ENCODE results near the gene PCSK6. TPM values are rescaled to one million over a fixed set of nuclear protein-coding genes. Genes with fewer than 3 reads are reported as not detected.

The PCSK6 gene
- total and polyA plus RNA-seq, 2 experiments from 2014 or later: 0.38 TPM; not detected in 1

DNA sequence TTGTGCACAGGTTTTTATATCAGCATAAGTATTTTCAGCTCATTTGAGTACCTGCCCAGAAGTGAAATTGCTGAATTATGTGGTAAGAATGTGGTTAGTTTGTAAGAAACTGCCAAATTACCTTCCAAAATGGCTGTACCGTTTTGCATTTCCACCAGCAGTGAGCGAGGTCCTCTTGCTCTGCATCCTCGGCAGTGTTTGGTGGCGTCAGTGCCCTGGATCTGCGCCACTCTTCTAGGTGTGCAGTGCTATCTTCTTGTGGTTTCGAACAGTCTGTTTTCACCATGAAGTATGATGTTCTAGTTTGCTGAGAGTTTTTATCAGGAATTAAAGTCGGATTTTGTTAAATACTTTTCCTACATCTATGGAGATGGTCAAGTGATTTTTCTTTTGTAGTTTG, 24.8 kb upstream of the PCSK6 start:
- H3K27ac ChIP-seq: no peak overlapping the region
- no peak for DNase-seq
- H3F3A ChIP-seq (ENCODE audit: insufficient read depth): no peaks in the 10 kb centered on the region
- no peaks in the 10 kb centered on the region for H3K9me3 ChIP-seq (ENCODE audit: low read depth)
- no peaks in the 10 kb centered on the region for H3K9me2 ChIP-seq (ENCODE audit: insufficient read depth)
- in situ Hi-C loops (cut with MboI): no loop called here
- H3K79me2 ChIP-seq (ENCODE audit: insufficient read depth): no peaks in the 10 kb centered on the region
- H3K4me3 ChIP-seq: no peak overlapping the region
- H4K20me1 ChIP-seq (ENCODE audit: insufficient read depth): no peaks in the 10 kb centered on the region
- WGBS, 2 experiments (ENCODE audit: low coverage in 1 of 2, low lambda C conversion rate in 2 of 2, missing lambda C conversion rate in 2 of 2): 56 to 61% methylated on average over 7 of the region's 7 CpGs
- 0 out of 2 replicates have a peak, but pooled peaks cover 8% of the 10 kb centered on the region for H3K27me3 ChIP-seq (replicated peaks; ENCODE audit: insufficient read depth)
- H3K4me2 ChIP-seq (ENCODE audit: unreplicated experiment): no peak overlapping the region
- no peak for TF ChIP-seq EZH2 (IDR thresholded peaks at IDR 0.05; ENCODE audit: insufficient read depth, poor library complexity, severe bottlenecking)
- TF ChIP-seq EZH2phosphoT487 (IDR thresholded peaks at IDR 0.05; ENCODE audit: insufficient read depth, low read depth): no peak
- no peak overlapping the region for H2AFZ ChIP-seq
- no peak overlapping the region for H3K9ac ChIP-seq
- H3K4me1 ChIP-seq (ENCODE audit: insufficient read depth): no peaks in the 10 kb centered on the region
- no peaks in the 10 kb centered on the region for H3K36me3 ChIP-seq (ENCODE audit: low read depth)

DNA sequence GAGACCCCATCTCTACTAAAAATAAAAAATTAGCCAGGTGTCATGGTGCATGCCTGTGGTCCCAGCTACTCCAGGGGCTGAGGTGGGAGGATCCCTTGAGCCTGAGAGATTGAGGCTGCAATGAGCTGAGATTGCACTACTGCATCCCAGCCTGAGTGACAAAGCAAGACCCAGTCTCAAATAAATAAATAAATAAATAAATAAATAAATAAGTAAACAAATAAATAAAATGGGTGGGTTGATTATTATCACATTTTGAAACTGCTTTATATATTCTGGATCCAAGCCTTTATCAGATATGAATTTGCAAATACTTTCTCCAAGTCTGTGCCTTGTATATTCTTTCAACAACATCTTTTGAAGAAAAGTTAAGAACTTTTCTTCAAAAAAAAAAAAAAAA, 22.2 kb upstream of the PCSK6 start:
- Histone ChIP-seq H3F3A (ENCODE audit: insufficient read depth) (no peaks in the 10 kb centered on the region), H3K9me3 (ENCODE audit: low read depth) (no peaks in the 10 kb centered on the region), H3K27ac (no peak overlapping the region), H3K27me3 (replicated peaks; ENCODE audit: insufficient read depth) (0 out of 2 replicates have a peak, but pooled peaks cover 4% of the 10 kb centered on the region), H3K36me3 (ENCODE audit: low read depth) (no peaks in the 10 kb centered on the region), H2AFZ (no peak overlapping the region), H3K9me2 (ENCODE audit: insufficient read depth) (no peaks in the 10 kb centered on the region), H3K4me3 (no peak overlapping the region), H3K4me1 (ENCODE audit: insufficient read depth) (no peaks in the 10 kb centered on the region), H4K20me1 (ENCODE audit: insufficient read depth) (no peaks in the 10 kb centered on the region), H3K4me2 (ENCODE audit: unreplicated experiment) (no peak overlapping the region), H3K79me2 (ENCODE audit: insufficient read depth) (no peaks in the 10 kb centered on the region), H3K9ac (no peak overlapping the region)
- no peak for DNase-seq
- in situ Hi-C loops (cut with MboI): no loop called here
- TF ChIP-seq EZH2phosphoT487 (IDR thresholded peaks at IDR 0.05; ENCODE audit: insufficient read depth, low read depth) (no peak), EZH2 (IDR thresholded peaks at IDR 0.05; ENCODE audit: insufficient read depth, poor library complexity, severe bottlenecking) (no peak)

DNA sequence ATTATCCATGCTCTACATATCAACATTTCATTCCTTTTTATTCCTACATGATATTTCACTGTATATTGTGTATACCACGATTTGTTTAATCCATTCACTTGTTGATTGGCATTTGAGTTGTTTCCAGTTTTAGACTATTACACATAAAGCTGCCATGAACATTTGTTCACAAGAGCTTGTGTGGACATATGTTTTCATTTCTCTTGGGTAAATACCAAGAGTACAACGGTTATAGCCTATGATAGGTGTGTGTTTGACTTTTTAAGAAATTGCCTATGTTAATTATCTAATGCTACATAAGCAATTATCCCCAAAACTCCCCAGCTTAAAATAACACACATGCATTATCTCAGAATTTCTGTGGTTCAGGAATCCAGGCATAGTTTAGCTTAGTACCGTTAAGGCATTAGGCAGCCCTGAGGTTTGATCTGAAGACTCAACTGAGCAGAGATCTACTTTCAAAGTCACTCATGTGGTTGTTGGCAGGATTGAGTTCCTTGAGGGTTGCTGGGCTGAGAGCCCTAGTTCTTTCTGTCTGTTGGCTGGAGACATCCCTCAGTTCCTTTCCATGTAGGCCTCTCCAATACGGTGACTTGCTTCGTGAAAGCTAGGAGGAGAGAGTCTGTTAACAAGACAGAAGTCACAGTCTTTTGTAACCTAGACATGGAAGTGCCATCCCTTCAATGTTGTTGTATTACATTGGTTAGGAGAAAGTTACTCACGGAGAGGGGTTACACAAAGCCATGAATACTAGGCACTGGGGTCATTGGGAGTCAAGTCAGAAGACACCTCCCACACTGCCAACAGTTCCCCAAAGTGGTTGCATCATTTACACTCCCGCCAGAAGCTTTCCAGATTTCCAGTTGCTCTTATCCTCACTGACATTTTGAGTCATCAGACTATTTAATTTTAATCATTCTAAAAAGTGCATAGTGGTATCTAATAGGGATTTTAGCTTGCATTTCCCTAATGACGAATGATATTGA, 21.0 kb upstream of the PCSK6 start:
- WGBS, 2 experiments (ENCODE audit: low coverage in 1 of 2, low lambda C conversion rate in 2 of 2, missing lambda C conversion rate in 2 of 2): 39 to 41% methylated on average over 8 of the region's 8 CpGs

DNA sequence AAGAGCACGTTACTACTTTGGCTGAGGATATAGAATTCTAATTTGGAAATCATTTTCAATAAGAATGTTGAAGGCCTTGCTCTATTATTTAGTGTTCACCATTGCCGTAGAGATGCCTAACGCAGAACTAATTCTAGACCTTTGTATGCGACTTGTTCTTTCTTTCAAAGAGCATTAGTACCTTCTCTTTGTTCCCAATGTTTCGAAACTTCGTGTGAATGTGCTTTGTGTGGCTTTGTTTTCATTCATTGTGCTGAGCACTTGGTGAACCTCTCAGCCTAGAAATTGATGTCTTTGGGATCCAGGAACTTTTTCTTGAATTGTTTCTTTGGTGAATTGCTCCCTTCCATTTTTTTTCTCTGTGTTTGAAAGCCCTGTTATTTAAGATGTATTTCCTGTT, 19.8 kb upstream of the PCSK6 start:
- no peak overlapping the region for H3K9ac ChIP-seq
- H3K9me2 ChIP-seq (ENCODE audit: insufficient read depth): no peaks in the 10 kb centered on the region
- no peak overlapping the region for H3K4me2 ChIP-seq (ENCODE audit: unreplicated experiment)
- no peak for DNase-seq
- 0 out of 2 replicates have a peak, but pooled peaks cover 4% of the 10 kb centered on the region for H3K27me3 ChIP-seq (replicated peaks; ENCODE audit: insufficient read depth)
- in situ Hi-C loops (cut with MboI): no loop called here
- H2AFZ ChIP-seq: no peak overlapping the region
- H3K36me3 ChIP-seq (ENCODE audit: low read depth): no peaks in the 10 kb centered on the region
- no peak overlapping the region for H3K4me3 ChIP-seq
- no peaks in the 10 kb centered on the region for H3K79me2 ChIP-seq (ENCODE audit: insufficient read depth)
- no peak overlapping the region for H3K27ac ChIP-seq
- TF ChIP-seq EZH2 (IDR thresholded peaks at IDR 0.05; ENCODE audit: insufficient read depth, poor library complexity, severe bottlenecking) (no peak), EZH2phosphoT487 (IDR thresholded peaks at IDR 0.05; ENCODE audit: insufficient read depth, low read depth) (no peak)
- 68% methylated on average over 6 of the region's 6 CpGs for whole genome bisulfite sequencing, 2 experiments (ENCODE audit: low coverage in 1 of 2, low lambda C conversion rate in 2 of 2, missing lambda C conversion rate in 2 of 2)
- H4K20me1 ChIP-seq (ENCODE audit: insufficient read depth): no peaks in the 10 kb centered on the region
- H3K4me1 ChIP-seq (ENCODE audit: insufficient read depth): no peaks in the 10 kb centered on the region
- H3F3A ChIP-seq (ENCODE audit: insufficient read depth): no peaks in the 10 kb centered on the region
- H3K9me3 ChIP-seq (ENCODE audit: low read depth): no peaks in the 10 kb centered on the region

More for the DNA sequence above, 21.0 kb upstream of the PCSK6 start:
- 0 out of 2 replicates have a peak, but pooled peaks cover 4% of the 10 kb centered on the region for H3K27me3 ChIP-seq (replicated peaks; ENCODE audit: insufficient read depth)
- in situ Hi-C loops (cut with MboI): no loop called here
- TF ChIP-seq EZH2phosphoT487 (IDR thresholded peaks at IDR 0.05; ENCODE audit: insufficient read depth, low read depth): no peak
- H3K9me3 ChIP-seq (ENCODE audit: low read depth): no peaks in the 10 kb centered on the region
- no peaks in the 10 kb centered on the region for H3K36me3 ChIP-seq (ENCODE audit: low read depth)
- no peak overlapping the region for H3K4me2 ChIP-seq (ENCODE audit: unreplicated experiment)
- H4K20me1 ChIP-seq (ENCODE audit: insufficient read depth): no peaks in the 10 kb centered on the region
- no peak for DNase-seq
- H3K9me2 ChIP-seq (ENCODE audit: insufficient read depth): no peaks in the 10 kb centered on the region
- H3F3A ChIP-seq (ENCODE audit: insufficient read depth): no peaks in the 10 kb centered on the region
- no peak overlapping the region for H2AFZ ChIP-seq
- H3K4me1 ChIP-seq (ENCODE audit: insufficient read depth): no peaks in the 10 kb centered on the region
- H3K9ac ChIP-seq: no peak overlapping the region
- no peaks in the 10 kb centered on the region for H3K79me2 ChIP-seq (ENCODE audit: insufficient read depth)
- H3K27ac ChIP-seq: no peak overlapping the region
- no peak overlapping the region for H3K4me3 ChIP-seq
